Activated CD8-positive, alpha-beta memory T cell treated with anti-CD3 and anti-CD28 coated beads for 36 hours (primary cell): ENCODE data around the gene LGALS8. TPM values are rescaled to one million over a fixed set of nuclear protein-coding genes. Genes with fewer than 3 reads are reported as not detected.

ENCODE experiments used
- CTCF ChIA-PET: fragments of 350-600 bp; sonication (Branson Sonifier 250); formaldehyde crosslinking; loops from one replicate; lab custom pipeline; 2021; ENCODE audit warnings: antibody characterized with exemption; lab: Charles Lee
- POLR2A ChIA-PET: fragments of 350-600 bp; sonication (Branson Sonifier 250); formaldehyde crosslinking; loops from one replicate; lab custom pipeline; 2021; ENCODE audit warnings: antibody characterized with exemption; lab: Charles Lee
- total RNA-seq, 2 experiments: library from RNA; stranded (reverse); gene quantifications; one replicate each; pipeline ENCODE4 v1.2.3, GENCODE V29; 2021

LGALS8 gene
- 10 to 100 TPM; 57.2 to 61.1 TPM for total RNA-seq

DNA sequence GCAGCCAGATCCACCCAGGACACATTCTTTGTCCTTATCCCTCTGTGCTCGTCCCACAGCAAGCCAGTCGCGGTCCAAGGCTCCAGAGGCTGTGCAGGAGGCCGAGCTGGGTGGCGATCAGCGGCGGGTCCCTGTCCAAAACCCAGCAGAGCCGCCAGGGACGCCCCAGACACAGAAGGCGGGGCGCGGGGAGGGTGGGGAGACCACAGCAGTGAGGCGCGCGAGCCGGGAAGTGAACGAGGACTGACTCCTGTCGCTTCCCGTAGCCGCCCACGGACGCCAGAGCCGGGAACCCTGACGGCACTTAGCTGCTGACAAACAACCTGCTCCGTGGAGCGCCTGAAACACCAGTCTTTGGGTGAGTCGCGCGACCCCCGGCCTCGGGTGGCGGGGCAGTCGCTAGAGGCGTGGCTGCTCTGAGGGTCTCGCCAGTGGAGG, at the start of gene LGALS8:
TSS of gene LGALS8 (plus strand) at position 279 of the 438 bp plus-strand sequence. CDS start 2,089 bp downstream, outside the sequence.
- ChIA-PET CTCF (interaction anchor here (0.5 kb wide), 1 partner anchor 31 kb away, joined by 3 read pairs; no protein-coding TSS in a partner anchor), POLR2A (interaction anchor here (0.6 to 1.2 kb wide), 3 partner anchors 10 to 413 kb away, joined by 3 to 6 read pairs (median 4); no protein-coding TSS in a partner anchor)

DNA sequence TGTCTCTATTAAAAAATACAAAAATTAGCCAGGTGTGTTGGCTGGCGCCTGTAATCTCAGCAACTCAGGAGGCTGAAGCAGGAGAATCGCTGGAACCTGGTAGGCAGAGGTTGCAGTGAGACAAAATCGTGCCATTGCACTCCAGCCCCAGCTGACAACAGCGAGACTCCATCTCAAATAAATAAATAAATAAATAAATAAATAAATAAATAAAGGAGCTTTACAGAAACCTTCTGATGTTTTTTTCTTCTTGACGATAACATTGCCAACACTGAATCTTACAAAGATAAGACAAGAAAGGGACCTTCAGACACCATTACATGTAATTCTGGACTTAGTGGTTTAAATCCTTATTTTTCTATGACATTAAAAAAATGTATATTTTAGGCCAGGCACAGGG, 47.8 kb upstream of the LGALS8 start:
- ChIA-PET CTCF (no interaction called here), POLR2A (no interaction called here)

DNA sequence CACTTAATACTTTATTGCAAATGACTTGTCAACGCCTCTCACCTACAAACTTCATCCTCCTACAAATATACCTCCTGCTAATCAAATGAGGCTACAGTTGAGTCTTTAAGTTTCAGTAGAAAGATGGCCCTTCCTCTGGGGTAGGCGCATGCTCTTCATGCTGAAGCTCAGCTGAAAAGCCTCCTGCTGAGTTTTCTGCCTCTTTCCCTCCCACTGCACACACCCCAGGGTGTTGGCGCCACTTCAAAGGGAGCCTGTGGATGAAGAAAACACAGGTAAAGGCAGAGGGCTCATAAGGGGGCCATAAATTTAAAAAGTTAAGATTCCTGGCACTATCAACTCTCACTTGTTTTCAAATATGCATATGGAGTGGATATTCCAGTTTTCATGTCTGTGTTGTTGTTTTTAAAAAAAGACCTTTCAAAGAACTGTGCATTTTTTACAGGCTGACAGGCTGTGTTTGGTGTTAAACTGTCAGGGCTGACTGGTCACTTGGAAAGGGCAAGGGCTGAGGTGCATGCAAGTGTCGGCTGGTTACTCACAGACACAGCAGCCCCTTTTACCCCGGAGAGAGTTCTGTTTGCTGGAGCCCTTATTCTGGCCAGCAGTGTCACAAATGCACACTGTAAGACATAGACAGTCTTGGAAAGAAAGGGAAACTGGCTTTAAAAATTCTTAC, 42.9 kb upstream of the LGALS8 start:
- CTCF ChIA-PET, result no interaction called here
- POLR2A ChIA-PET, result interaction anchor here (0.5 kb wide), 1 partner anchor 340 kb away, joined by 3 read pairs; no protein-coding TSS in a partner anchor

DNA sequence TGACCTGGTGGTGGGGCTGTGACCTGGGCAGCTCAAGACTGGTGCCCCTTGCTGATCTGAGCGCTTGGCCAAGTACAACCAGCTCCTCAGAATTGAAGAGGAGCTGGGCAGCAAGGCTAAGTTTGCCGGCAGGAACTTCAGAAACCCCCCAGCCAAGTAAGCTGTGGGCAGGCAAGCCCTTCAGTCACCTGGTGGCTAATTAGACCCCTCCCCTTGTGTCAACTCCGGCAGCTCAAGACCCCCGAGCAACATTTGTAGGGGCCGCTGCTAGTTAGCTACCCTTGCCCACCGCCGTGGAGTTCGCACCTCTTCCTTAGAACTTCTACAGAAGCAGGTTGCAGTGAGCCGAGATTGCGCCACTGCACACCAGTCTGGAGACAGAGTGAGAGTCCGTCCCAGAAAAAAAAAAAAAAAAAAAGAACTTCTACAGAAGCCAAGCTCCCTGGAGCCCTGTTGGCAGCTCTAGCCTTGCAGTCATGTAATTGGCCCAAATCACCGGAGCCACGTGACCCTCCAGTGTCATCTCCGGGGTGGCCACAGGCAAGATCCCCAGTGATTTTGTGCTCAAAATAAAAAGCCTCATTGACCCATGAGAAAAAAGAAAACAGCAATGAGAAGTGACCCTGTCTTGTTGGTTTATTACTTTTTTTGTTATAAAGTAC, 39.3 kb upstream of the LGALS8 start:
- ChIA-PET POLR2A (no interaction called here), CTCF (no interaction called here)

DNA sequence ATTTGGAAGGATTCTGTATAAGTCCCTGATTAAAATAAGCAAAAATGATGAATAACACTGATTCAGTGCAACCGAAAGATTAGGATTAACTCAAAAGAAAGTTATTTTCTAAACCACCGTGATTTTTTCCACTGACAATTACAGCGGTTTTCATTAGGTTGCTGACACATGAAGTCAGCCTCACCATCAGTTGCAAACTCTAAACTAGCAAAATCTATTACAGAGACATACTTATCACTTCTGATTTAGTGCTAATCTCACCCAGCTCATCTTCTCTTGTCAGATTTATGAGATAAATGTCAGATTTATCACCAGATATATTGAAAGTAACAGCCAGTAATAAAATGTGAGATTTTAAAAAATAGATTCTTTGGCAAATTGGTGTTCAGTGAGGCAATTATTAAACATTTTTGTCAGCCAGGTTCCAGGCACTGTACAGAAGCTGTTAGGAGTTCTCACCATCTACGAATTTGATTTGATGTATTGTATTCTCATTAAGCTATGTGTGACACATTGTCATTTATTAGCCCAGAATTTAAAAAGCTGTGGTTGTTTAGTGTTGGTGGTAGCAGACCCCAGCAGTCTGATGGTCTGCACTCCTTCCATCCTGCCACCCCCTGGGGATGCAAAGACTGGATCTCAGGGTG, 37.3 kb upstream of the LGALS8 start:
- CTCF ChIA-PET, result no interaction called here
- POLR2A ChIA-PET, result no interaction called here

DNA sequence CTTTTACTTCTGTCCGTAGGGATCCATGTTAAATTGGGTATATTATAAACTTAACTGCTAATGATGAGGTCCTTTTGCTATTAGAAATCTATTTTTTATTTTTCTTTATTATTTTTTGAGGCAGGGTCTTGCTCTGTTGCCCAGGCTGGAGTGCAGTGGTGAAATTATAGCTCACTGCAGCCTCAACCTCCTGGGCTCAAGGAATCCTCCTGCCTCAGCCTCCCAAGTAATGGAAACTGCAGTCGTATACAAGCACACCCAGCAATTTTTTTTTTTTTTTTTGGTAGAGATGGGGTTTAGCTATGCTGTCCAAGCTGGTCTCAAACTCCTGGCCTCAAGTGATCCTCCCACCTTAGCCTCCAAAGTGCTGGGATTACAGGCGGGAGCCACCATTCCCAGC, 34.6 kb upstream of the LGALS8 start:
- POLR2A ChIA-PET, result interaction anchor here (0.7 kb wide), 1 partner anchor 201 kb away, joined by 6 read pairs; no protein-coding TSS in a partner anchor
- CTCF ChIA-PET, result interaction anchor here (0.7 to 1.7 kb wide), 3 partner anchors 19 to 384 kb away, joined by 4 to 5 read pairs (median 4); no protein-coding TSS in a partner anchor

DNA sequence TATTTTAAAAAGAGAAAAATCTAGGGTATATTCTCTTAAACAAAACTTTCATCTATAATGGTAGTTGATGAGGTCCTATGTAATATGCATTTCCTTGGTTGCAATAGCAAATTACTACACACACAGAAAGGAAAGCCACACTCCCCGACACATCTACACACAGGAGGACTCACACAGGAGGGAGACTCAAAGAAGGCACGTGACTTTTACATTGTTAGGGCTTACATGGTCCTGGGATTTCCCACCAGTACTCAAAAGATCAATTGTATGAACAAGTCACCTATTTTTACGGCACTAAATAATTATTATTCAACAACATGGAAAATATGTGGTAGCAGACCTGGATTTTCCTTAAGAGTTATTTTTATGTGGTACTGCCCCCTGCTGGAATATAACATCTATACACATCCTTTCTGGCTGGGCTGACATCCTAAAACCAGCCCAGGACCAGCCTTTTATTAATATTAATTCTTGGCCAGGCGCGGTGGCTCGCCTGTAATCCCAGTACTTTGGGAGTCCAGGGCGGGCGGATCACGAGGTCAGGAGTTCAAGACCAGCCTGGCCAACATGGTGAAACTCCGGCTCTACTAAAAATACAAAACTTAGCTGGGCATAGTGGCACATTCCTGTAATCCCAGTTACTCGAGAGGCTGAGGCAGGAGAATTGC, 33.9 kb upstream of the LGALS8 start:
- CTCF ChIA-PET, result interaction anchor here (0.8 to 1.7 kb wide), 4 partner anchors 18 to 385 kb away, joined by 3 to 5 read pairs (median 4); no protein-coding TSS in a partner anchor
- POLR2A ChIA-PET, result interaction anchor here (0.7 kb wide), 1 partner anchor 201 kb away, joined by 6 read pairs; no protein-coding TSS in a partner anchor

DNA sequence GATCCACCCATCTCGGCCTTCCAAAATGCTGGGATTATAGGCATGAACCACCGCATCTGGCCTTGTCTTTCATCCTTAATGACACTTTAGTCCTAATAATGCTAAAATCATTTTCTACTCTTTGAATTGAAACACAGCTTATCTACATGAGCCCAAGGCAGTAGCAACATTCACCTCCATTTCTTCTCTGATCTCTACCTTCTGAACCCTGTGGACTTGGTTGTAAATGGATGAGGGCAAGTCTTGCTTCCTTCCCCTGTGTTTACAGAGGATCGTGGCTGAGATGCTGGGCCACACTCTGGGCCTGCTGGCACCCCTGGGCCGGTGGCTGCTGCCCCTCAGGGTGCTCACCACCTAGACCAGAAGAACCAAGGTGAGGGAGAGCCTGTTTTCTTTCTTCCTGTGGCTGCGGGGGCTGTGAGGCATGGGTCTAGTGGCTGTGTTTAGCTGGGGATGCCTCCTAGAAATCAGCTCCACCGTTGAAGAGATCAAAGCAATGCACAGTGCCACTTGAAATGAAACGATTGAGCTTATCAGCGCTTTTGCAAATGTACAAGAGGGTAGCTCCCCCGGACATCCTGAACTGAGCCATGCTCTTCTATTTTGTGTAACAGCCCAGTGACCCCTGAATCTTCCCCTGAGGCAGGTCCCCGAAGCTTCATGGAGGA, 32.2 kb upstream of the LGALS8 start:
- ChIA-PET POLR2A (no interaction called here), CTCF (interaction anchor here (0.6 kb wide), 1 partner anchor 8 kb away, joined by 3 read pairs; no protein-coding TSS in a partner anchor)

DNA sequence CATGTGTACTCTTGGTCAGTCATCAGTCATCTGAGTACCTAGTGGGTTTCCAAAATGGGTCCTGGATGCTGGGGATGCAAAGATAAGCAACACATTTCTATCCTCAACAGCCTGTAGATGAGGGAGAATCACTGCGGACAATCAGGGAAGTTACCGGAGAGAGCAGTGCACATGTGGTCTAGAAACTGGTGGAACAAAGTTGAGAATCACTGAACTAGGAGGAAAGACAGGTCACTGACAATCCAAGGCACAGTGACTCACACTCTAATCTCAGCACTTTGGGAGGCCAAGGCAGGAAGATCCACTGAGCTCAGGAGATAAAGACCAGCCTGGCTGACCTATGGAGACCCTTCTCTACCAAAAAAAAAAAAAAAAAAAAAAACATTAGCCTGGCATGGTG, 31.4 kb upstream of the LGALS8 start:
- ChIA-PET POLR2A (no interaction called here), CTCF (interaction anchor here (0.8 kb wide), 1 partner anchor 32 kb away, joined by 3 read pairs; no protein-coding TSS in a partner anchor)

DNA sequence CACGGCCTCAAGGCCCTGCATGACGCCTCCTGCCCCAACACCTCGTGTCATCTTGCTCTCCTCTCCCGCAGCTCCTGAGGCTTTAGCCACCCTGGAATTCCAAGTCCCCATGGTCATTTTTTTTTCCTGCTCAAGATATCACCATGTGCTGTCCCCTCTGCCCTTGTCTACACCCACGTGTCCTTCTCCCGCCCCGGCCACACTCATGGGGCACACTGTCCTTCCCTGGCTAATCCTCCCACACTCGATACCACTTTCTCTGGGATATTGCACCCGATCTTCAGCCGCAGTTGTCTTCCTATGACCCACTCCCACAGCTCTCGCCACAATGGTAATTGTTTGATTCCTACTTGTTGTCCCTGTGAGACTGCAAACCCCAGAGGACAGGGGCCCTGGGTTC, 29.7 kb upstream of the LGALS8 start:
- POLR2A ChIA-PET, result no interaction called here

DNA sequence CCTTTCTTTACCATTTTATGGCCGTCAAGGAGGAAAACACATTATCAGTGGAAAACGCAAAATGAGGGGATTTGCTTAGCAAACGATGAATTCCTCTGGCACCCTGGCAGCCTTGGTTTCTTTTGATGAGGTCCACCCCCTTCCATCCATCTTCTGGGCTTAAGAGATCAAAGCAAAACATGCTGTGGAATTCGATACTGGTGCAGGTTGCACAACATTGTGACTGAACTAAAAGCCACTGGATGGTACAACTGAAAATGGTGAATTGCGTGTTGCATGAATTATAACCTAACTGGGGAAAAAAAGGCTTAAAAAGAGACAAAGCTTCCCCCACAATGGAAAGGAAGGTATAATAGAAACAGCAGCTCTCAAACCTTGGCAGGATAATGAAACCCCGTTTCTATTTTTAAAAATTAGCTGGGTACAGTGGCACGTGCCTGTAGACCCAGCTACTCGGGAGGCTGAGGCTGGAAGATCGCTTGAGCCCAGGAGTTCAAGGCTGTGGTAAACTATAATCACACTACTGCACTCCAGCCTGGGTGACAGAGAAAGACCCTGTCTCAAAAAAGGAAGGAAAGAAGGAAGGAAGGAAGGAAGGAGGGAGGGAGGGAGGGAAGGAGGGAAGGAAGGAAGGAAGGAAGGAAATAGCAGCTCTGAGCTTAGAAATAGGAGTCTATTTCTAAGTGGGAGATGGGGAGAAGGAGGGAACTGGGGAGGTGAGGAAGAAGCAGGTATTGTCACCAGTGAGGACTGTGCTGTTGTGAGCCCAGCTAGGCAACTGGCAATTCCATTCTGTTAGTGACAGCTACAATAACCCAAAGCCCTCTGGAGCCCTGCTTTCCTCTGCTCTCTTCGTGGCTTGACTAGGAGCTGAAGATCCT, 29.0 kb upstream of the LGALS8 start:
- POLR2A ChIA-PET, result interaction anchor here (0.7 kb wide), 1 partner anchor 117 kb away, joined by 3 read pairs; no protein-coding TSS in a partner anchor

More for the DNA sequence above, 29.7 kb upstream of the LGALS8 start:
- CTCF ChIA-PET, result no interaction called here

DNA sequence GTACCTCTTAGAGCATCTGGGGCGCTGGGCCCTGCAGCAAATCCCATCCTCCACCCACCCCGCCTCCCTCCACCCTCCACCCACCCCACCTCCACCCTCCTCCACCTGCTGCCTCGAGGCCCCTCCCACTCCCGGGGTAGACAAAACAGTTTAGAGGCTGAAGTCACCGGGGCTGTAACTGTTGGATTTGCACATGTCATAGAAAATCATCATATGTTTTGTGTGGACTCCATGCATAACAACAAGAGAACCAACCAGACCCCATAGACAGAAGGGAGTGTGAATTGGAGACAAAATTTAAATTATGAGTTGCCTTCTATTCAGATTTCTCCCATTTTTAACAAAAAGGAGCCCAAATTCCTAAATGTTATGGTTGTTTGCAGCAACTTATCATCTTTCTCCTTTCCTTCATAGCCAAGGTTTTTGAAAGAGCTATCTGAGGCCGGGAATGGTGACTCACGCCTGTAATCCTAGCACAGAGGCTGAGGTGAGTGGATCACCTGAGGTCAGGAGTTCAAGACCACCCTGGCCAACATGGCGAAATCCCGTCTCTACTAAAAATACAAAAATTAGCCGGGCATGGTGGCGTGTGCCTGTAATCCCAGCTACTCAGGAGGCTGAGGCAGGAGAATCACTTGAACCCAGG, 28.2 kb upstream of the LGALS8 start:
- ChIA-PET CTCF (no interaction called here), POLR2A (interaction anchor here (0.7 kb wide), 1 partner anchor 118 kb away, joined by 3 read pairs; no protein-coding TSS in a partner anchor)

More for the DNA sequence above, 29.0 kb upstream of the LGALS8 start:
- CTCF ChIA-PET, result interaction anchor here (0.6 kb wide), 1 partner anchor 403 kb away, joined by 4 read pairs; no protein-coding TSS in a partner anchor

DNA sequence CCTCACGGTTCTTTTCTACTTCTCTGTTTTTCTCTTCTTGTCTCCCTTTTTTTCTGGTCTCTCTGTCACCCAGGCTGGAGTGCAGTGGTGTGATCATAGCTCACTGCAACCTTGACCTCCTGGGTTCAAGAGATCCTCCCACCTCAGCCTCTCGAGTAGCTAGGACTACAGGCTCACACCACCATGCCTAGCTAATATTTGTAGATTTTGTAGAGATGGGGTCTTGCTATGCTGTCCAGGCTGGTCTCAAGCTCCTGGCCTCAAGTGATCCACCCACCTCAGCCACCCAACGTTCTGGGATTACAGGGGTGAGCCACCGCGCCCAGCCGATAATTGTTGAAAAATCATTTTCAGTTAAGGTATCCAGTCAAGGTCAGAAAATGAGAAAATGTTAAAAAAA, 25.9 kb upstream of the LGALS8 start:
- CTCF ChIA-PET, result no interaction called here
- POLR2A ChIA-PET, result no interaction called here

DNA sequence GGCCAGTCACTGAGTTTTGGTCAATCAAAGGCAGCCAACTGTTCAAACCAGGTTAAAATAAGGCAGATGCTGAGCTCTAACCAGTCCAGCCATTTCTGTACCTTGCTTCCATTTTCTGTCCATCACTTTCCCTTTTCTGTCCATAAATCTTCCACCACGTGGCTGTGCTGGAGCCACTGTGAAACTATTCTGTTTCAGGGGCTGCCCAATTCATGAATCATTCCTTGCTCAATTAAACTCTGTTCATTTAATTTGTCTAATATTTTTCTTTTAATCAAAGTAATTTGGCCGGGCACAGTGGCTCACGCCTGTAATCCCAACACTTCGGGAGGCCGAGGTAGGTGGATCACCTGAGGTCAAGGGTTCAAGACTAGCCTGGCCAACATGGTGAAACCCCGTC, 22.7 kb upstream of the LGALS8 start:
- ChIA-PET CTCF (interaction anchor here (1.1 kb wide), 1 partner anchor 16 kb away, joined by 4 read pairs; no protein-coding TSS in a partner anchor), POLR2A (no interaction called here)

DNA sequence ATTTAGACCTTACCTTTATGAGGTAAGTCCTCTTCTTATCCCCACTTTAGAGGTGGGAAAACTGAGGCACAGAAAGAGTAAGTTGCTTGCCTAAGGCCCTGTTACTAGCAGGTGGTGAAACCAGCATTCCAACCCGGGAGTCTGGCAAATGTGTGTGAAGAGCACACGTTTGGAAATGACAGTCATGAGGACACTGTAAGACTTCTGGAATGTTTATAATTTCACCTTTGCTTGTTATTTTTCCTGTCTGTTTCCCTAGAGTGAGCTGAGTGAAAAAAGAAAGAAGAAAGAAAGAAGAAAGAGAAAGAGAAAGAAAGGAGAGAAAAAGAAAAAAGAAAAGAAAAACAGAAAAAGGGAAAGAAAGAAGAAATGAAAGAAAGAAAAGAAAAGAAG, 21.2 kb upstream of the LGALS8 start:
- ChIA-PET POLR2A (interaction anchor here (0.6 kb wide), 1 partner anchor 360 kb away, joined by 3 read pairs; no protein-coding TSS in a partner anchor), CTCF (interaction anchor here (1.1 kb wide), 1 partner anchor 107 kb away, joined by 3 read pairs; no protein-coding TSS in a partner anchor)

DNA sequence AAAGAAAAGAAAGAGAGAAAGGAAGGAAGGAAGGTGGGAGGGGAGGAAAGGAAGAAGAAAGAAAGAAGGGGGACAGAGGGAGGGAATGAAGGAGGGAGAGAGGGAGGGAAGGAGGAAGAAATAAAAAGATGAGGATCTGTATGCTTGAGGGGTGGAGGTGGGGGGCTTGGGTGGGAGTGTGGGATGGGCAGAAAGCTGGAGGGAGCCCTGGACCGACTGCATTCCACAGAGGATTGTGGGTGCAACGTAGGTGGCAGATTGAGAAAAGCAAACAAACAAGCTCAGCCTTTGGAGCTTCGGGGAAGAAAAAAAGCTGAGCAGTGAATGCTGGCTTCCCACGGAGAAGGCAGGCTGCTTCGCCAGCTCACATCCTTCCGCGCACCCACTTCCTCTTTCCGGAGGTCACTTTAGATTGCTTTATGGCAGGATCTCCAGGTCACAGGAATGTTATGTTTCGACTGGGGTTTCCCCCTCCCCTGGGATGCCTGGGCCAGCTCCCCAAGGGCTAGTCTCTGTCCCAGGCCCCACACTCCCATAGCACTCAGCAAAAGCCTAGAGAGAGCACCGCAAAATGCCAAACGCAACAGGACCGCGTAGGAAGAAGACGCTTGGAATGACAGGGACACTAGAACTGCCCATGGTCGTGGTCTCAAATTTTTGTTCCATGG, 20.7 kb upstream of the LGALS8 start:
- POLR2A ChIA-PET, result interaction anchor here (0.6 kb wide), 1 partner anchor 360 kb away, joined by 3 read pairs; no protein-coding TSS in a partner anchor
- CTCF ChIA-PET, result interaction anchor here (1.1 kb wide), 1 partner anchor 108 kb away, joined by 3 read pairs; no protein-coding TSS in a partner anchor
